ENCODE results near the gene HCAR3.

HCAR3 gene

DNA sequence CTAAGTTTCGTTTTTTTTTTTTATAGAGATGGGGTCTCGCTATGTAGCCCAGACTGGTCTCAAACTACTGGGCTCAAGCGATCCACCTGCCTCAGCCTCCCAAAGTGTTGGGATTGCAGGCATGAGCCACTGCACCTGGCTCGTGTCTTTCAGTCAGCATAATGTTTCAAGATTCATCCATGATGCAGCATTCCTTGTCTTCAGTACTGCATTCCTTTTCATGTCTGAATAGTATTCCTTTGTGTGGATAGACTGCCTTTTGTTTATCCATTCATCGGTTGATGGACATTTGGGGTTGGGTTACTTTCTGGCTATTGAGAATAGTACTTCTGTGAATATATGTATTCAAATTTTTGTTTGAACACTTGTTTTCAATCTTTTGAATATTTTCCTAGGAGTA is 50.9 kb downstream of the HCAR3 start:
- Histone ChIP-seq H3K9me3 (ENCODE audit: insufficient read depth, low read depth, low read length) (no peaks in the 10 kb centered on the region), H3K9ac (ENCODE audit: low read depth, low read length) (no peak overlapping the region), H3K27me3 (ENCODE audit: insufficient read depth, low read length) (no peaks in the 10 kb centered on the region), H3K4me3 (ENCODE audit: low read length) (no peak overlapping the region), H3K27ac (ENCODE audit: low read depth, low read length) (no peak overlapping the region), H3K4me1 (ENCODE audit: insufficient read depth, low read length) (no peaks in the 10 kb centered on the region; the same call in 1 of the 2 replicates), H3K36me3 (ENCODE audit: insufficient read depth, low read length) (no peaks in the 10 kb centered on the region)
- 93% methylated on average over 5 of the region's 5 CpGs for WGBS

- WGBS: 93% methylated on average over 8 of the region's 8 CpGs
- H3K27ac ChIP-seq (ENCODE audit: low read depth, low read length): no peak overlapping the region
- no peak overlapping the region for H3K4me3 ChIP-seq (ENCODE audit: low read length)
- H3K4me1 ChIP-seq (ENCODE audit: insufficient read depth, low read length): no peaks in the 10 kb centered on the region; the same call in 1 of the 2 replicates
- no peaks in the 10 kb centered on the region for H3K27me3 ChIP-seq (ENCODE audit: insufficient read depth, low read length)
- no peak overlapping the region for H3K9ac ChIP-seq (ENCODE audit: low read depth, low read length)
- no peaks in the 10 kb centered on the region for H3K9me3 ChIP-seq (ENCODE audit: insufficient read depth, low read depth, low read length)
- H3K36me3 ChIP-seq (ENCODE audit: insufficient read depth, low read length): no peaks in the 10 kb centered on the region
Observed at GRCh38 chr12:122665349-122665748, 51.3 kb downstream of the HCAR3 start.
